Measurements from ENCODE around the gene GC.
"Not testable (repeated sequence)": the region's sequence is repeated elsewhere in the genome, so short reads cannot be mapped to it uniquely, and the experiment has no call there.

GC gene

DNA sequence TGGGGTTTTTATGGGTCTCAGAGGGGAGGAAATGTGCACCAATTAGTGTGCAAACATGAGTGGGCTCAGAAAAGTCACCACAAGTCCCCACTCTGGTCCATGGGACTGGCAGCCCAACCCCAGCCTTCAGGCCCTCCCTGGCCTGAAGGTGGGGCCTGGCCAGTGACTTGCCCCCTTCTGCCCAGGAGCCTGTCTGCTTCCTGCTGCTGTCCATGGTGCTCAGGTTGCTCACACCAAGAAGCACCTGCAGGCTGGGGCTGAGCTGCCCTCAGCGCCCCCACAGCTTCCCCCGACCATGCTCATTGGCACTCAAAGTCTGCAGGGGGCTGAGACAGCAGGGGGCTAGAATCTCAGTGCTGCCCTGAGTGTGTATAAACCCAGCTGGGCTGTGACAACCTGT is 30.6 kb upstream of the GC start:
- no peak for TF ChIP-seq ZFX (IDR thresholded peaks at IDR 0.05; ENCODE audit: borderline replicate concordance)
- TF ChIP-seq, protein P1, sequence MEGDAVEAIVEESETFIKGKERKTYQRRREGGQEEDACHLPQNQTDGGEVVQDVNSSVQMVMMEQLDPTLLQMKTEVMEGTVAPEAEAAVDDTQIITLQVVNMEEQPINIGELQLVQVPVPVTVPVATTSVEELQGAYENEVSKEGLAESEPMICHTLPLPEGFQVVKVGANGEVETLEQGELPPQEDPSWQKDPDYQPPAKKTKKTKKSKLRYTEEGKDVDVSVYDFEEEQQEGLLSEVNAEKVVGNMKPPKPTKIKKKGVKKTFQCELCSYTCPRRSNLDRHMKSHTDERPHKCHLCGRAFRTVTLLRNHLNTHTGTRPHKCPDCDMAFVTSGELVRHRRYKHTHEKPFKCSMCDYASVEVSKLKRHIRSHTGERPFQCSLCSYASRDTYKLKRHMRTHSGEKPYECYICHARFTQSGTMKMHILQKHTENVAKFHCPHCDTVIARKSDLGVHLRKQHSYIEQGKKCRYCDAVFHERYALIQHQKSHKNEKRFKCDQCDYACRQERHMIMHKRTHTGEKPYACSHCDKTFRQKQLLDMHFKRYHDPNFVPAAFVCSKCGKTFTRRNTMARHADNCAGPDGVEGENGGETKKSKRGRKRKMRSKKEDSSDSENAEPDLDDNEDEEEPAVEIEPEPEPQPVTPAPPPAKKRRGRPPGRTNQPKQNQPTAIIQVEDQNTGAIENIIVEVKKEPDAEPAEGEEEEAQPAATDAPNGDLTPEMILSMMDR (IDR thresholded peaks at IDR 0.05), result no peak
- no peak overlapping the region for H3K27ac ChIP-seq

DNA sequence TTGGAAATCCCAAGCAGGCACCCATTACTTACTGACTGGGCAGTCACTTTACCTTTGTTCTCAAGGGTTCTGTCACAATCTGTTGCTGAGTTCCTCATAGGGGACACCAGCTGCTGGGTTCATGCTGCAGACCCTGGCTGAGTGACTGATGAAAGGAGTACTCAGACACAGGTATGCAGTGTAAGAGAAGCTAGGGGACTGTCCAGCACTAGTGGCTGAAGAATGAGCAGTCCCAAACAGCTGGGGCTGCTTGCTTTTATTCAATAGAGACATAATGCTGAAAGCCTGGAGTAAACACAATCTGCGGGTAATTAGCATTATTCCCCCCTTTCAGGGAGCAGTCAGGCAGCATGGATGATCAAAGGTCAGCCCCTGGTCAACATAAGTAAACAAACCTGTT is 25.9 kb upstream of the GC start:
- not testable (repeated sequence) for H3K27ac ChIP-seq

DNA sequence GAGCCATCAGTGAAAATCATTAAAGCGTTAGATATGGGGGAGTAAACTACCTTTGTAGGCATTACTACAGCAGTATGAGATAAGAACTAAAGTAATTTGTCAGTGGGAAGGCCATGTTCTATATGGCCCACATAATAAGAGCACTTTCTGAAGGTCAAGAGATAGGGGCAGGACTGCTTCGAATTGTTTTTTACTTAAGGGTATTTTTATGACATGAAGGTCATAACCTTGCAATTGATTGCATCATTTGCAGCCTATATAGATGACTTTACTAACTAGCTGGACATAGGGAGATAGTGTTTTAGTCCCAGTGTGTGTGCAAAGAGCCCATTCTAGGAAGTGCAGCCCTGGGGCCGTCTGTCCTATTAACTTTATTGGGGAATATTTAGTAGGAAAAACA is 23.6 kb upstream of the GC start:
- TF ChIP-seq, protein P1 (IDR thresholded peaks at IDR 0.05), result no peak
- no peak for TF ChIP-seq ZFX (IDR thresholded peaks at IDR 0.05; ENCODE audit: borderline replicate concordance)
- H3K27ac ChIP-seq, result no peak overlapping the region

DNA sequence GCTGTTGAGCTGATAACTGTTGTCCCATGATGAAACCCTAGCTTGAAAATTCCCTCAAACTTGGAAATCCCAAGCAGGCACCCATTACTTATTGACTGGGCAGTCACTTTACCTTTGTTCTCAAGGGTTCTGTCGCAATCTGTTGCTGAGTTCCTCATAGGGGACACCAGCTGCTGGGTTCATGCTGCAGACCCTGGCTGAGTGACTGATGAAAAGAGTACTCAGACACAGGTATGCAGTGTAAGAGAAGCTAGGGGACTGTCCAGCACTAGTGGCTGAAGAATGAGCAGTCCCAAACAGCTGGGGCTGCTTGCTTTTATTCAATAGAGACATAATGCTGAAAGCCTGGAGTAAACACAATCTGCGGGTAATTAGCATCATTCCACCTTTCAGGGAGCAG is 21.4 kb upstream of the GC start:
- H3K27ac ChIP-seq, result not testable (repeated sequence)

DNA sequence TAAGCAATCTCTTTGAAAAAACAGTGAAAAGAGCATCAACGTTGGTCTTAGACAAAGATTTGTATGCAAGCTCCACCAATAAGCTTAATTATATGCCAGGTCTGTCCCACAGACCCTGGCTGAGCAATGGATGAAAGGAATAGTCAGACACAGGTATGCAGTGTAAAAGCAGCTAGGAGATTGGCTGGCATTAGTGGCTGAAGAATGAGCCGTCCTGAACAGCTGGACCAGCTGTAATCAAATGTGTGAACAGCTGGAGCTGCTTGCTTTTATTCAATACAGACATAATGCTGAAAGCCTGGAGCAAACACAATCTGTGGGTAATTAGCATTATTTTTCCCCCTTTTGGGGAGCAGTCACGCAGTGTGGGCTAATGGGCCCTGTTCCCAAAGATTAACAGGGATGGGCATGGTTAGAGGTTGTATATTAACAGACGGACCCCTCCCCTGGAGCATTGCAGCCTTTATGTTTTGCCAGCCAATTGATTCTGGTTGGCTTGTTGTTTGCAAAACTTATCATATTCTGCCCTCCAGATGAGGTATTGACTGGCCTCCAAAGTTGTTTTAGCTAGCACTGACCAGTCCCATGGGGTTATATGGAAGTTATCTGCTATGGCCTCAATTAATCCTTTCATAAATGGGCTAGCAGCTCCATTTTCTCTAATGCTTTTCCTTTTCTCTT is 20.3 kb upstream of the GC start:
- H3K27ac ChIP-seq, result not testable (repeated sequence)

DNA sequence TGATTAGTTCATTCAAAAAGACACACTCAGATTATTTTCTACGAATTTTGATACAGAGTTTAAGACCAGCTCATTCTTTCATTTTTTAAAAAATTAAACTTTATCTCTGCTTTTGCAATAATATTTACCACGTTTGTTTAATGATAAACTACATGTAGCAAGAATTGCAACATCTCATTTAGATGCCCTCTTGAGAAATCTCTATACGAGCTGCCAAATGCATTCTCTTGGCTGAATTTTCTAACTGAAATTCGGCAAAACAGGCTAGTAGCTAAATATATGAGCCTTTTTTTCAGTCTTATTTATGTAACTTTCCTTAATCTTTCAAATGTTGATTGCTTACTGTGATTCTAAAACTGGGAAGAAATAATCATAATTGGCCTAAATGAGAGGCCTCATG is 2.1 kb upstream of the GC start:
- TF ChIP-seq ZFX (IDR thresholded peaks at IDR 0.05; ENCODE audit: borderline replicate concordance), result no peak
- TF ChIP-seq, protein P1 (IDR thresholded peaks at IDR 0.05), result no peak
- no peak overlapping the region for H3K27ac ChIP-seq

DNA sequence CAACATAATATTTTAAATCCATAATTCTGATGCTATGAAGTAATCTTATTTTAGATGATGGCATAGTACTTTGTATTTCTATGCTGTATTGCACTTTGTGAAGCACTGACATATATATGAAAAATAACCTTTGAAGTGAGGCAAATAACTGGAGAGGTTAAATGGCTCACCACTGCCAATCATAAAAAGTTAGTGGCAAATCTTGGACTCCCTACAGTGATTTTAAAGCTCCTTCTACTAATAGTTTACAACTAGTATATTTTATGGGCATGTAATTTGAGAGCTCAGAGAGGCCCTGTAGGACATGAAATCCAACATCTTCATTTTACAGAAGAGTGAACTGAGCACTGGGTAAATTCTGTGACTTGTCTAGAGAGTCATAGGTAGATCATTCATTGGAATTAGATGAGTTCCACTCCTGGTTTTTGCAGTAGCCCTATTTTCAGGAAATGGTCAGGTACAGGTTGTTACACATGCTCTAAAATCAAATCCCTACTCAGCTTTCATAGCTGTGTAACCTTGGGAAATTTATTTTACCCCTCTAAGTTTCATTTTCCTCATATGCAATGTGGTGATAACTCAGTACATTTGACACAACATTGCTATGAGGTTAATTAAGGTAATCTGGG is 804 bp upstream of the GC start:
- no peak overlapping the region for H3K27ac ChIP-seq
- TF ChIP-seq, protein P1 (IDR thresholded peaks at IDR 0.05), result no peak
- no peak for TF ChIP-seq ZFX (IDR thresholded peaks at IDR 0.05; ENCODE audit: borderline replicate concordance)

DNA sequence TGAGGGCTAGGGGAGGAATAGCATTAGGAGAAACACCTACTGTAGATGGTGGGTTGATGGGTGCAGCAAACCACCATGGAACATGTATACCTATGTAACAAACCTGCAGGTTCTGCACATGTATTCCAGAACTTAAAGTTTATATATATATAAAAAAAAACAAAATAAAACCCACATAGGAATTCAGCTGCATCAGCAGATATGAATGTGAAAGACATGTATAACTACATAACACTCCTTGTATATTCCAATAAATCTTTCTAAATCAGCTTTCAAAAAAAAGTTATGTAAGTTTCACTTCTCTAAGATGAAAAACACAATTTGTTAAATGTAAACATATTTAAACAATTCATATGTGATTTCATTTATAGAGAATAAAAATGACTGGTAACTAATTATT is 6.0 kb downstream of the GC start:
- TF ChIP-seq ZFX (IDR thresholded peaks at IDR 0.05; ENCODE audit: borderline replicate concordance), result no peak
- TF ChIP-seq, protein P1 (IDR thresholded peaks at IDR 0.05), result no peak

DNA sequence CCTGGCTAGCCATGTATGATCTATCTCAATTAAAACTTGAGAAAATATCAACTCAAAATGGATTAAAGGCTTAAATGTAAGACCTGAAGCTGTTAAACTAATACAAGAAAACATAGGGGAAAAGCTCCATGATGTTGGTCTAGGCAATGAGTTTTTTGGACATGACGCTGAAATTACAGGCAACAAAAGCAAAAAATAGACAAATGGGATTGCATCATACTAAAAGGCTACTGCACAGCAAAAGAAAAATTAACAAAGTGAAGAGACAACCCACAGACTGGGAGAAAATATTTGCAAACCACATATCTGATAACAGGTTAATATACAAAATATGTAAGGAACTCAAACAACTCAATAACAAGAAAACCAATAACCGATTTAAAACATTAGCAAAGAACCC is 8.4 kb downstream of the GC start:
- TF ChIP-seq, protein P1 (IDR thresholded peaks at IDR 0.05), result no peak
- TF ChIP-seq ZFX (IDR thresholded peaks at IDR 0.05; ENCODE audit: borderline replicate concordance), result no peak
- H3K27ac ChIP-seq, result no peak overlapping the region

More for the DNA sequence above, 6.0 kb downstream of the GC start:
- no peak overlapping the region for H3K27ac ChIP-seq
